Upper lobe of left lung (tissue), 6 donors: ENCODE results near the gene CYP2R1. TPM values are rescaled to one million over a fixed set of nuclear protein-coding genes. Genes with fewer than 3 reads are reported as not detected.

Source experiments
- ATAC-seq, 2 donors: fragments of 200-7000 bp; cut with Tn5 transposase; one replicate each; pipeline ENCODE4 v1.9.1; 2022; ENCODE audit warnings: mild to moderate bottlenecking in 2 of 2, moderate library complexity in 2 of 2; ENCODE audit not compliant: low FRiP score in 2 of 2
- DNase-seq, 2 donors: peaks; one replicate each; pipeline ENCODE4 v3.0.0-alpha.2; 2019 to 2020
- H3K27ac ChIP-seq, 4 donors: fragments of 200-600 bp; sonication (generic); one replicate each; pipeline ENCODE4 v1.5.1; 2016 to 2019
- H3K27me3 ChIP-seq, 4 donors: fragments of 200-600 bp; sonication (generic); one replicate each; pipeline ENCODE4 v1.5.1; 2017 to 2019
- H3K36me3 ChIP-seq, 4 donors: fragments of 200-600 bp; sonication (generic); one replicate each; pipeline ENCODE4 v1.5.1; 2016 to 2019
- H3K4me1 ChIP-seq, 4 donors: fragments of 200-600 bp; sonication (generic); one replicate each; pipeline ENCODE4 v1.5.1; 2018 to 2019
- H3K4me3 ChIP-seq, 4 donors: fragments of 200-600 bp; sonication (generic); one replicate each; pipeline ENCODE4 v1.5.1; 2017 to 2019; ENCODE audit warnings: mild to moderate bottlenecking in 2 of 4, moderate library complexity in 1 of 4
- H3K9me3 ChIP-seq, 4 donors: fragments of 200-600 bp; sonication (generic); one replicate each; pipeline ENCODE4 v1.5.1; 2018 to 2019
- CTCF ChIP-seq, 6 experiments: fragments of 450-650 bp in 4 of 6; fragments of 200-600 bp in 2 of 6; sonication (generic) in 2 of 6; IDR thresholded peaks; one replicate each; pipeline ENCODE4 v1.5.1; 2016 to 2019; ENCODE audit warnings: antibody characterized with exemption in 6 of 6
- EP300 ChIP-seq, 4 donors: sonication (generic); formaldehyde crosslinking; IDR thresholded peaks; one replicate each; pipeline ENCODE4 v1.5.1; 2017; ENCODE audit warnings: antibody characterized with exemption in 4 of 4, control low read depth in 2 of 4
- POLR2A ChIP-seq, 4 donors: fragments of 450-650 bp; IDR thresholded peaks; one replicate each; pipeline ENCODE4 v1.5.1; 2016 to 2017; ENCODE audit warnings: antibody characterized with exemption in 4 of 4, mild to moderate bottlenecking in 2 of 4
- POLR2AphosphoS5 ChIP-seq, 2 donors: sonication (generic); formaldehyde crosslinking; IDR thresholded peaks; one replicate each; pipeline ENCODE4 v1.5.1; 2017; ENCODE audit warnings: antibody characterized with exemption in 2 of 2
- WGBS, 2 donors: methylation state at CpG; one replicate each; pipeline ENCODE4 v1.1.5; 2017 to 2018; 5-methylcytosine and 5-hydroxymethylcytosine counted together
- total RNA-seq, 6 donors: library from RNA; depleted of rRNA in 4 of 6; stranded (reverse); fragments of >200 nt in 4 of 6; gene quantifications; one replicate each; pipeline versions ENCODE4 v1.1.0 to v1.2.1, GENCODE V29; 2016 to 2021
- donor health status: DM: no; HTN: no; CAD: no; lungs with moderate emphysema.
- donor health status: DM: no; HTN: yes; CAD: no; lungs with severe emphysema.

Gene CYP2R1
- total RNA-seq, 6 donors from 2014 or later: 11.5 to 49.2 (median 16.5) TPM

DNA sequence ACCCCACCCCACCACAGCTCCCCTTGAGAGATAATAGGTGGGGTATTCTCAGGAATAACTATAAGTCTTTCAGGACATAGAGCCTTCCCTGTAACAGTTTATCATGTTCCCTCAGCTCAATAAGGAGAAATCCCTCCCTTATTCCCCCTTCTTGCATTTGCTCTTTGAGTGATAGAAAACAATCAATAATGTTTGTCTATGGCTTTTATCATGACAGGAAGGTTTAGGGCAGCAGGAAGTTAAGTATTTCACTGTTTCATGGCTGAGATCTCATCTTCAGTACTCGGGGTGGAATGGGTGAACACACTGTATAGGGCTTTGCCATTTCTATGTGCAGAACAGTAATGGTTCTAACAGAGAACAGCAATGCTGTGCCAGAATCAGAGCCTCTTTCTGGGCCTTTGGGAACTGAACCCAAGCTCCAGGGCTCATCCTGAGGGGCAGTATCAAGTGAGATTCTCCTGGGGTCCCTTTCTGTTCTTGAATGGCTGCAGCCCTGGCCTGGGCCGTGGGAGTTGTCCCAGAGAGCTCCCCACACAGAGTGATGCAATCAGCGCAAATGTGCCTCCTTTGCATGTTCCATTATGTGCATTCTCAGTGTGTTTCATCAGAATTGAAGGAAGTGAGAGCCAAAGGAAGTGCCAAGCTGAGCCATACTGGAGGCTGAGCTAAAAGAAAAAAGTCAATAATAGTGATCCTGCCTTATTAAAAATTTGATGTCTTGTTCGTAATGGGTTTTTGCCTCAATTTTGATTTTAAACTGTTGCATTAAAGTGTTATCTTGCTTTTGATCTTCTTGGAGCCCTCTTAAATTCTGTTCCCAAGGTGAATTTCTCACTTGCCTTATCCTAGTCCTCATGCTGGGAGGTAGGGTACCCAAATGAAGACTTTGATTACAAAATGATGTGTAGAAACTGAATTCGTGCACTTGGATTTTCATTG lies 2.9 kb upstream of the CYP2R1 start:
- Histone ChIP-seq H3K27me3 (no peaks in the 10 kb centered on the region), H3K9me3 (no peaks in the 10 kb centered on the region), H3K27ac (peak overlapping the region in 3 of 4 donors; percentile 11 to 33 (median 24)), H3K4me1 (peaks cover 3 to 17% (median 8%) of the 10 kb centered on the region in 4 donors), H3K36me3 (no peaks in the 10 kb centered on the region), H3K4me3 (no peak overlapping the region)
- DNase-seq (peak in 1 of 2 donors; percentile 81), ATAC-seq (peak in 1 of 2 donors; percentile 13)
- no peak for TF ChIP-seq POLR2A (IDR thresholded peaks at IDR 0.05)
- TF ChIP-seq POLR2AphosphoS5 (IDR thresholded peaks at IDR 0.05): peak in 1 of 2 donors; percentile 24
- TF ChIP-seq CTCF (IDR thresholded peaks at IDR 0.05): no peak
- TF ChIP-seq EP300 (IDR thresholded peaks at IDR 0.05): no peak
- 62 to 67% methylated on average over 5 of the region's 5 CpGs for WGBS, 2 donors

- DNase-seq (no peak), ATAC-seq (no peak)
- TF ChIP-seq EP300 (IDR thresholded peaks at IDR 0.05) (no peak), POLR2AphosphoS5 (IDR thresholded peaks at IDR 0.05) (no peak), CTCF (IDR thresholded peaks at IDR 0.05) (no peak), POLR2A (IDR thresholded peaks at IDR 0.05) (no peak)
- H3K4me1 ChIP-seq: peaks cover 5 to 32% (median 14%) of the 10 kb centered on the region in 4 donors
- no peaks in the 10 kb centered on the region for H3K27me3 ChIP-seq
- H3K4me3 ChIP-seq: peak overlapping the region in 3 of 4 donors; percentile 72 to 87 (median 74)
- WGBS, 2 donors: 67 to 69% methylated on average over 2 of the region's 2 CpGs
- H3K27ac ChIP-seq: peak overlapping the region; percentile 92 to 97 (median 94)
- H3K36me3 ChIP-seq: no peaks in the 10 kb centered on the region
- H3K9me3 ChIP-seq: no peaks in the 10 kb centered on the region
Observed at GRCh38 chr11:14892577-14892976, 546 bp upstream of the CYP2R1 start.

- peak; percentile 91 to 96 for DNase-seq
- peak in 3 of 6 experiments; percentile 6 to 26 (median 17) for TF ChIP-seq CTCF (IDR thresholded peaks at IDR 0.05)
- TF ChIP-seq POLR2A (IDR thresholded peaks at IDR 0.05): peak in 2 of 4 donors; percentile 46 to 67
- TF ChIP-seq POLR2AphosphoS5 (IDR thresholded peaks at IDR 0.05): peak; percentile 87 to 94
- TF ChIP-seq EP300 (IDR thresholded peaks at IDR 0.05): no peak
- 0 to 1% methylated on average over 24 to 31 of the region's 67 CpGs for WGBS, 2 donors
- peak; percentile 94 to 96 for ATAC-seq
- Histone ChIP-seq H3K36me3 (no peaks in the 10 kb centered on the region), H3K4me1 (peaks cover 9 to 37% (median 16%) of the 10 kb centered on the region in 4 donors), H3K27ac (peak overlapping the region; percentile 92 to 97 (median 94)), H3K27me3 (no peaks in the 10 kb centered on the region), H3K9me3 (no peaks in the 10 kb centered on the region), H3K4me3 (peak overlapping the region; percentile 72 to 92 (median 80))
Observed at GRCh38 chr11:14891143-14892035, 642 bp downstream of the CYP2R1 start.

DNA sequence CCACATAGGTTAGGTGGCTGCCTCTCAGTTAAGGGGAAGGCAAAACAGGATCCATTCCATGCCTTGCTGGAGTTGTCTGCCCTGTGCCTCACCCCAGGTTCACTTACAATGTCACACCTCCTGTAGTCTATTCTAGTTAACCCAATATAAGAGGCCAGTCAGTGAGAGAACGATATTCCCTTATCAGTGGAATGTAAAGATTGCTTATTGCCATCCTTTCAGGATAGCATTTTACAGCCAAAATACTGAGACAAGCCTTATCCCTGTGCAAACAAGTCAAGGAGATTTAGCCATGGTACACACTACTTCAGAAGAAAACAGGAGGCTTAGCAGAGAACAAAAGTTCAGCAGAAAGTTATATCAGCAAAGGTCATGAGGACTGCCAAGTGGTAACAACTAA lies 5.5 kb downstream of the CYP2R1 start:
- H3K36me3 ChIP-seq: no peaks in the 10 kb centered on the region
- H3K27ac ChIP-seq: no peak overlapping the region
- no peaks in the 10 kb centered on the region for H3K9me3 ChIP-seq
- WGBS, 2 donors: 56 to 67% methylated on average over 1 of the region's 1 CpG
- H3K4me1 ChIP-seq: peaks cover 6 to 36% (median 15%) of the 10 kb centered on the region in 4 donors
- ATAC-seq (peak in 1 of 2 donors; percentile 57), DNase-seq (no peak)
- no peaks in the 10 kb centered on the region for H3K27me3 ChIP-seq
- TF ChIP-seq POLR2AphosphoS5 (IDR thresholded peaks at IDR 0.05) (no peak), POLR2A (IDR thresholded peaks at IDR 0.05) (no peak), EP300 (IDR thresholded peaks at IDR 0.05) (no peak), CTCF (IDR thresholded peaks at IDR 0.05) (no peak)
- no peak overlapping the region for H3K4me3 ChIP-seq
